Neural progenitor cell (in vitro differentiated cells): ENCODE data around the gene SPTBN1.

Experiments
- CTCF ChIP-seq: fragments of 200-600 bp; sonication (generic); IDR thresholded peaks from 2 replicates; pipeline ENCODE4 v1.5.1; 2017; ENCODE audit warnings: antibody characterized with exemption, mild to moderate bottlenecking
- EZH2 ChIP-seq: fragments of 200-600 bp; sonication (generic); IDR thresholded peaks from 2 replicates; pipeline ENCODE4 v1.6.1; 2017; ENCODE audit warnings: antibody characterized with exemption, mild to moderate bottlenecking, moderate library complexity
- EZH2phosphoT487 ChIP-seq: fragments of 200-600 bp; sonication (generic); IDR thresholded peaks from 2 replicates; pipeline ENCODE4 v1.6.1; 2017; ENCODE audit warnings: antibody characterized with exemption

GRCh38 chr2:54665436-54665856 is 209.3 kb downstream of the SPTBN1 start:
- TF ChIP-seq CTCF: peak; percentile 81
- no peak for TF ChIP-seq EZH2
- TF ChIP-seq EZH2phosphoT487: no peak
